Stimulated activated CD4-positive, alpha-beta T cell treated with anti-CD3 and anti-CD28 coated beads, Interleukin-15, amount 100 ng/mL, for 24 hours (primary cell): ENCODE results near the gene C3orf49.

Experiments
- DNase-seq: peaks from one replicate; pipeline ENCODE4 v3.0.0-alpha.2; 2020

Gene C3orf49

GRCh38 chr3:63853106-63853505 lies 34.0 kb downstream of the C3orf49 start:
- DNase-seq: no peak

- no peak for DNase-seq
Observed at GRCh38 chr3:63855333-63855940, 36.3 kb downstream of the C3orf49 start.

DNA sequence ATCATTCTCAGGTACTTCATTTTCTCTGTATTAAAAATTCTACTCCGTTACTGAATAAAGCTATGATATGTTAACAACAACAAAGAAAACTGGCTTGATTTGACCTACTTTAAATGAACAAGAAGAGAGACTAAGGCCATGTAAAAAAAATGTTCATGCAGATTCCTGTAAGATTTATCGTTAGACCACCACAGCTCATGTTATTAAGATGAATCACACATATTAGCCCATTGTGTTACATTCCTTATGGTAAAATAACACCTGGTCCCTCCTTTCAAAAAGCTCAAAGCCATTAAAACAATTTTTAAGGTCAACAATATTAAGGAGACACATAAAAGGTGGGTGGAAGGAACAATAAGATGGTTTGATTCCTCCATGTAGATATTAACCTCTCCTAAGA lies 38.2 kb downstream of the C3orf49 start:
- no peak for DNase-seq

- DNase-seq: no peak
Observed at GRCh38 chr3:63860776-63861175, 41.7 kb downstream of the C3orf49 start.

DNA sequence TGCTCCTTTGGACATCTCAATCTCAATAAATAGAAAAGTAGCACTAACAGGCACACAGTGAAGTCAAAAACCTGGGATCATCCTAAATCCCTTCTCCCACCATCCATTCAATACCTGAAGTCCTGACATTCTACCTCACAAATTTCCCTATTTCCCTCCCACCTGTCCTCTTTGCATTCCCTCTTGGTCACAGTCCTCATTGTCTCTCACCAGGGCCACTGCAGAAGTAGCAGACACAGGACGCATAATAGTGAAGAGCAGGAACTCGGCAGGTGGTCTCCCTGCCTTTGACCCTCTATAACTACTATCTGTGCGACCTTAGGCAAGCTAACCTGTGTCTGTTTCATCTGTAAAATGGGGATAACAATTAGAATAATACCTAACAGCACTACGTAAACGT lies 42.2 kb downstream of the C3orf49 start:
- no peak for DNase-seq

- DNase-seq: no peak
Observed at GRCh38 chr3:63862804-63863149, 43.7 kb downstream of the C3orf49 start.

- peak; percentile 74 for DNase-seq
Observed at GRCh38 chr3:63863150-63864007, 44.3 kb downstream of the C3orf49 start, which contains the start of the genes ATXN7 and THOC7. TSS of gene ATXN7 (plus strand) at chr3:63863867. CDS start at chr3:63912599, 48,732 bp downstream. TSS of gene THOC7 (minus strand) at chr3:63863805. CDS start at chr3:63863790, 15 bp downstream.

- peak; percentile 64 for DNase-seq
Observed at GRCh38 chr3:63864008-63864964, 45.2 kb downstream of the C3orf49 start.

DNA sequence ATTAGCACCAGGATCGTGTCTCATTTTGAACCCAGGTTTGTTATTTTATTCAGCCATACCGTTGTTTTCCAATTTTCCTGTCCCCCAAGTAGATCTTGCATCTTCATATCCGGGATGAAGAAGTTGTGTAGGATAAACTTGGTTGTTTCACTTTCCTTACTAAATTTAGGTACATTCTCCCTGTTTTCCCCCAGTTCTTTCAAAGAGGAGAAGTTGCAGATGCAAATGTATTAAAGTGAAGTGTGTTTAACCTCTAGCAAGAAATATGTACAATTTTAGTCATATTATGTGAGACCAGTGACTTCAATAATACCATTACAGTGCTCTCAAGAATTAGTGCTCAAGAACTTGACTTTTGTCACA lies 45.8 kb downstream of the C3orf49 start:
- no peak for DNase-seq

GRCh38 chr3:63867225-63867624 lies 48.1 kb downstream of the C3orf49 start:
- DNase-seq: no peak

GRCh38 chr3:63869940-63870614 lies 51.0 kb downstream of the C3orf49 start:
- DNase-seq: no peak

DNA sequence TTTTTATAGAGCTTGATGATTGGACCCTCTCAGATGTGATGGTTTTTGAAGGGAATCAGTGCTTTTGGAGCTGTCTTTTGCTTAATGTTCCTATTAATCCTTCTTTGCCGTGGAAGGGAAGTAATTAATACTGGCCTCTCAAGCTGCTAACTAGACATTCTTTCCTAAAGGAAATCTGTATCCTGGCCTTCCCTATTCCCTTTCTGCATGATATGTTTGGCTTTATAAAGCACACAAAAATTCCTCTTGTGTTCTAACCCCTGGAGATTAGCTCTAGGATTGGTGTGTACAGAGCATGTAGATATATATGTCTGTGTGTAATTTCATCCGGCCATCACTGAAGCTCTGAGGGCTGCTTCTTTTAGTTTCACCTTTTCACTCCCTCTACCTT lies 51.5 kb downstream of the C3orf49 start:
- DNase-seq: no peak

DNA sequence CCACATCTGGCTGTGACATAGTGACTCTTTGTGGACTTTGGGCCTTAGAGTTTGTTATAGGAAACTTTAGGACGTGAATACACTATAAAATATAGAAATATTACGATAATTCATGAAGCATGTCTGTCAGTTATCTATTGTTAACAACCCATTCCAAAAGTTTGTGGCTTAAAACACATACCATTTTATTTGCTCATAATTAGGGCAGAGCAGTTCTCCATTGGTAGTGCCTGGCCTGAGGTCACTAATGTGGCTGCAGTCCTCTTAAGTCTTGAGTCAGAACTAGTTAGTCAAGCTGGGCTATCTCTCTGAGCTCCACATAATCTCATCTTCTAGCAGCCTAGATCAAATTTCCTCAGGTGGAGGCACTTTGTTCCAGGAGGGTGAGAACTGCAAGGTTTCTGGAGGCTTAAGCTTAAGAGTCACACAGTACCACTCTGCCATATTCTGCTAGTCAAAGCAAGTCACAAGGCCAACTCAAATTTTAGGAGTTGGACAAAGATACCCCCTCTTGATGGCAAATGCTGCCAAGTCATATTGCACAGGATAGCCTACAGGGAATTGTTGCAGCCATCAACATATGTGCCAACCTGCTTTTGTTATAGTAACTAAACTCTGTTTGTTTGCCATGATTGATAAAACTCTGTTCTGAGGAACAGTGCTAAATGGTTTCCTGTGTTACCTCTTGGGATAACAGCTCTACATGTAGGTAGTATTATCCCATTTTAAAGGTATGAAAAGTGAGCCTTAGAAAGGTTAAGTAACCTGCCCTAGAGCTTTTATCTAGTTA lies 53.2 kb downstream of the C3orf49 start:
- DNase-seq: no peak

- DNase-seq: no peak
Observed at GRCh38 chr3:63874769-63875168, 55.7 kb downstream of the C3orf49 start.

DNA sequence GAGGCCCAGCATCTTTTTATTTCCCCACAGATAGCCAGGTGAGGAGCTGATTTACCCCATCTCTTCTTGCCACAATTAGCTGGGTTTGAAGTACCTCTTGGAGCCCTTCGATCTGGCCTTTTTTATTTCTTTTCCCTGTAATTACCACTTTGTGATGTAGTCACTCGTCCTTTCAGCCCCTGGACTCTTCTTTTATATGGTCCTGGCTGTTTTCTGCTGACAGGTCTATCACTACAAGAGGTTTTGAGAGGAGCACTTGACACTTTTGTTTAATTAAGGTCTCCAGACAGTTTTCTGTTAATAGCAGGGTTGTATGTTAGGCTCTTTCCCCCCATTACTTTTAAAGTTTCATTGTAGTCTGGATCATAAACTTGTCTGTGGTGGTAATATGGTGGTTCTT lies 56.4 kb downstream of the C3orf49 start:
- DNase-seq: no peak

- DNase-seq: no peak
Observed at GRCh38 chr3:63876260-63876659, 57.2 kb downstream of the C3orf49 start.

- no peak for DNase-seq
Observed at GRCh38 chr3:63877737-63878393, 58.8 kb downstream of the C3orf49 start.

GRCh38 chr3:63878394-63879060 lies 59.4 kb downstream of the C3orf49 start:
- DNase-seq: no peak

DNA sequence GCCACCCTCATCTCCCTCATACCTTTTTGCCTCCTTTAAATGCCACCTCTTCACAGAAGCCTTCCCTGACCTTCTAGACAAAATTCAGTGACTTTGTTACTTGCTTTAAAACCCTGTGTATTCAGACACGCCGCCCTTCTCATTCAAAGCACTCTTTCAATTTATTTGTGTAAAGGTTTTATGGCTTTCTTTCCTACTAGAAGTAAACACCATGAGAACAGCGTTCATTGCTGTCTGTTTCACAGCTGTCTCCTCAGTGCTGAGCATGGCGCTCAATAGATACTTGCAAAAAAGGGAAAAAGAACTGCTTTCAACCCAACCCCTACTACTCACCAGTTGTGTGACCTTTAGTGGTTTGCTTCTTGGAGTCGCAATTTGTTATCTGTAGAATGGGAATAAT lies 61.6 kb downstream of the C3orf49 start:
- no peak for DNase-seq

DNA sequence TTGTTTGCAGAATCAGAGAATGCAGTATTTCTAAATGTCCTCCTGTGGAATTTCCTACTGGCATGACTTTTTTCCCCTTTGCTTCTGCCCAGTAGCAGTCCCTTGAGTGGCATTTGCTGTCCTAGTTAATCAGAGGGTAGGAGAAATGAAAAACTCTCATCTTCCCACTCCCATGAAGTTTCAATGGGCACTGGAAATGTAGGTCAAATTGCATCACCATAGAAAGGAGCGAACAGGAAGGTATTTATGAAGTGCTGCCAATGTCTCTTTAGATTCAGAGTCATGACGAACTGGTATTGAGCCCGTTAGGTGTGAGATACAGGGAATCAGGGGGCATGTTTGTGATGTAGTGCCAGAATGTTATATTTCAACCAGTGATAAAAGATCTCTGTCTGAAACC lies 67.8 kb downstream of the C3orf49 start:
- DNase-seq: no peak

GRCh38 chr3:63891518-63891917 lies 72.4 kb downstream of the C3orf49 start:
- no peak for DNase-seq
